SK-N-SH (cell line): ENCODE data around the gene FXYD7.

ENCODE experiments used
- CTCF ChIP-seq: fragments of 200-600 bp; sonication (generic); IDR thresholded peaks from 2 replicates; pipeline ENCODE4 v1.6.1; 2017; ENCODE audit warnings: antibody characterized with exemption, mild to moderate bottlenecking, moderate library complexity
- FOXM1 ChIP-seq: IDR thresholded peaks from 2 replicates; pipeline ENCODE4 v1.4.0; 2012; ENCODE audit warnings: low read depth, mild to moderate bottlenecking
- NRF1 ChIP-seq: IDR thresholded peaks from 2 replicates; pipeline ENCODE4 v1.6.1; 2012; ENCODE audit warnings: low read depth, mild to moderate bottlenecking, low read length

- 0 out of 2 replicates have a peak, but pooled peaks have one; percentile 14 for TF ChIP-seq NRF1
- peak; percentile 88 for TF ChIP-seq CTCF
- no peak for TF ChIP-seq FOXM1
Observed at GRCh38 chr19:35135389-35135909, 7.6 kb upstream of the FXYD7 start.
